ENCODE results near the gene C1QL2. TPM values are rescaled to one million over a fixed set of nuclear protein-coding genes. Genes with fewer than 3 reads are reported as not detected.

The C1QL2 gene
- total and polyA plus RNA-seq, 2 experiments from 2014 or later = 4.9 to 12.9 TPM

DNA sequence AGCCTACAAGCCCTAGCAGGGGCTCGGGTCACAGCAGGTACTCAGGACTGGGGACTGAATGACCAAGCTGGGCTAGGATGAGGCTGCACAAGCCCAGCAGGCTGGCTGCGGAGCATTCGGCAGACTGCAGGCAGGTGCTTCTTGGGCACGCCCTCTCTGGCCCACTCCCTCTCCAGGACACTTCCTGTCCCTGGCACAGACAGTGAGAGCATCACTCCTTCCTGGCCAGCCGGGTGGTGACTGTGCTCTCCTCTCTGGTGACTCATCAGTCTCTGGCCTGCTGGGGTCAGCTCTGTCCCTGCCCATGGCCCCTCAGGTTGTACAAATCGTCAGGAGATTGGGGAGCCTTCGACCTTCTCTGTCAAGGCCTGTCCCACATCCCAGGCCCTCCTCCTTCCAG is 22.5 kb downstream of the C1QL2 start:
- Histone ChIP-seq H4K20me1 (ENCODE audit: insufficient read depth, poor library complexity, severe bottlenecking) (no peaks in the 10 kb centered on the region), H3K4me2 (no peak overlapping the region), H3K79me2 (no peaks in the 10 kb centered on the region), H3K27me3 (no peaks in the 10 kb centered on the region), H3K9me3 (ENCODE audit: low read depth) (no peaks in the 10 kb centered on the region), H3K4me1 (ENCODE audit: insufficient read depth) (no peaks in the 10 kb centered on the region), H3K27ac (no peak overlapping the region), H3K36me3 (replicated peaks; ENCODE audit: insufficient read depth, low read depth) (no peaks in the 10 kb centered on the region), H3K4me3 (no peak overlapping the region), H2AFZ (no peak overlapping the region), H3K9me2 (replicated peaks; ENCODE audit: insufficient read depth) (no peaks in the 10 kb centered on the region)
- TF ChIP-seq, protein P1, sequence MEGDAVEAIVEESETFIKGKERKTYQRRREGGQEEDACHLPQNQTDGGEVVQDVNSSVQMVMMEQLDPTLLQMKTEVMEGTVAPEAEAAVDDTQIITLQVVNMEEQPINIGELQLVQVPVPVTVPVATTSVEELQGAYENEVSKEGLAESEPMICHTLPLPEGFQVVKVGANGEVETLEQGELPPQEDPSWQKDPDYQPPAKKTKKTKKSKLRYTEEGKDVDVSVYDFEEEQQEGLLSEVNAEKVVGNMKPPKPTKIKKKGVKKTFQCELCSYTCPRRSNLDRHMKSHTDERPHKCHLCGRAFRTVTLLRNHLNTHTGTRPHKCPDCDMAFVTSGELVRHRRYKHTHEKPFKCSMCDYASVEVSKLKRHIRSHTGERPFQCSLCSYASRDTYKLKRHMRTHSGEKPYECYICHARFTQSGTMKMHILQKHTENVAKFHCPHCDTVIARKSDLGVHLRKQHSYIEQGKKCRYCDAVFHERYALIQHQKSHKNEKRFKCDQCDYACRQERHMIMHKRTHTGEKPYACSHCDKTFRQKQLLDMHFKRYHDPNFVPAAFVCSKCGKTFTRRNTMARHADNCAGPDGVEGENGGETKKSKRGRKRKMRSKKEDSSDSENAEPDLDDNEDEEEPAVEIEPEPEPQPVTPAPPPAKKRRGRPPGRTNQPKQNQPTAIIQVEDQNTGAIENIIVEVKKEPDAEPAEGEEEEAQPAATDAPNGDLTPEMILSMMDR (IDR thresholded peaks at IDR 0.05; ENCODE audit: poor library complexity) = no peak
- no peak for TF ChIP-seq EZH2phosphoT487 (IDR thresholded peaks at IDR 0.05; ENCODE audit: low read depth, severe bottlenecking, unreplicated experiment)
- no peak for TF ChIP-seq EZH2 (IDR thresholded peaks at IDR 0.05; ENCODE audit: borderline replicate concordance)
- no peak for DNase-seq (ENCODE audit: low spot score)
- WGBS (ENCODE audit: low lambda C conversion rate, missing lambda C conversion rate) = 61% methylated on average over 6 of the region's 7 CpGs

DNA sequence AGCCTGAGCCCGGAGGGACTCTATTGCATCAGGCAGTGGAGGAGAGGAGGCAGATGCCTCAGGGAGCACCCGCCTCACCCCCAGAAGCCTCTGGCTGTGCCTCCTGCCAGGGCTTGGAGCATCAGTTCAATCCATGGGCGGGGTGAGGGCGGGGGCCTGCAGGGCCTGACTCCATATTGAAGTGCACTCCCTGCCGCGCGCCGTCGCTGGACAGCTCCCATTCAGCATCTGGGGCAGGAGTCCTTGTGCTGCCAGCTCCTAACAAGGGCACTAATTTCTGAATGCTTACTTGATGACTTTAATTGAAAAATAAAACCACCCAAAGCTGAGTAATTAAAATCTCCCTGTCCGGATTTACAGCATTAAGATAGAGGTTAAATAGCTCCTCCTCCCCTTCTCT is 23.8 kb downstream of the C1QL2 start:
- WGBS (ENCODE audit: low lambda C conversion rate, missing lambda C conversion rate) = 78% methylated on average over 9 of the region's 10 CpGs
- no peaks in the 10 kb centered on the region for H3K4me1 ChIP-seq (ENCODE audit: insufficient read depth)
- no peak overlapping the region for H3K27ac ChIP-seq
- no peaks in the 10 kb centered on the region for H3K79me2 ChIP-seq
- TF ChIP-seq EZH2phosphoT487 (IDR thresholded peaks at IDR 0.05; ENCODE audit: low read depth, severe bottlenecking, unreplicated experiment) (no peak), EZH2 (IDR thresholded peaks at IDR 0.05; ENCODE audit: borderline replicate concordance) (no peak)
- TF ChIP-seq, protein P1 (IDR thresholded peaks at IDR 0.05; ENCODE audit: poor library complexity) = no peak
- H4K20me1 ChIP-seq (ENCODE audit: insufficient read depth, poor library complexity, severe bottlenecking) = no peaks in the 10 kb centered on the region
- no peaks in the 10 kb centered on the region for H3K9me2 ChIP-seq (replicated peaks; ENCODE audit: insufficient read depth)
- H3K4me3 ChIP-seq = no peak overlapping the region
- no peaks in the 10 kb centered on the region for H3K9me3 ChIP-seq (ENCODE audit: low read depth)
- no peak for DNase-seq (ENCODE audit: low spot score)
- H3K4me2 ChIP-seq = no peak overlapping the region
- H3K36me3 ChIP-seq (replicated peaks; ENCODE audit: insufficient read depth, low read depth) = no peaks in the 10 kb centered on the region
- H3K27me3 ChIP-seq = no peaks in the 10 kb centered on the region
- H2AFZ ChIP-seq = no peak overlapping the region

DNA sequence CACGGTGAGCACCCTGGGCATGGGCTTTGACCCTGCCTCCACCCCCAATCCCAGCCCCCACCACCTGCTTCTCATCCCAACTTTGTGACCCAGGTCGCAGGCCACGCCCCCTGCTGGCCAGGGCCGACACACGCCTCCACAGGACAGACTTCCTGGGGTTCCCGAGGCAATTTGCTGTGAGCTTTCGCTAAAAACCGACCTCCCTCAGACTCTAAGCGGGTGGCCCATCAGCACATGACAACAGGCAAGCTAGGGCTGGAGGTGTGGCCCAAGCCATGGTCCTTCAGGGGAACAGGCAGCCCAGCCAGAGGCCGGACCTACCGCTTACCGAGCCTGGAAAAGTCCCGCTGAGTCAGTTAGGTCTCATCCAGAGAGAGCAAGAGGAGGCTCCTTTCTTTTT is 31.9 kb downstream of the C1QL2 start:
- Histone ChIP-seq H3K9me2 (replicated peaks; ENCODE audit: insufficient read depth) (no peaks in the 10 kb centered on the region), H3K27me3 (no peaks in the 10 kb centered on the region), H3K4me3 (no peak overlapping the region), H3K79me2 (no peaks in the 10 kb centered on the region), H4K20me1 (ENCODE audit: insufficient read depth, poor library complexity, severe bottlenecking) (no peaks in the 10 kb centered on the region), H3K36me3 (replicated peaks; ENCODE audit: insufficient read depth, low read depth) (no peaks in the 10 kb centered on the region), H2AFZ (no peak overlapping the region), H3K4me1 (ENCODE audit: insufficient read depth) (no peaks in the 10 kb centered on the region), H3K27ac (no peak overlapping the region), H3K4me2 (no peak overlapping the region), H3K9me3 (ENCODE audit: low read depth) (no peaks in the 10 kb centered on the region)
- TF ChIP-seq, protein P1 (IDR thresholded peaks at IDR 0.05; ENCODE audit: poor library complexity) = peak; percentile 49
- TF ChIP-seq EZH2 (IDR thresholded peaks at IDR 0.05; ENCODE audit: borderline replicate concordance) (no peak), EZH2phosphoT487 (IDR thresholded peaks at IDR 0.05; ENCODE audit: low read depth, severe bottlenecking, unreplicated experiment) (no peak)
- DNase-seq (ENCODE audit: low spot score) = peak; percentile 47
- WGBS (ENCODE audit: low lambda C conversion rate, missing lambda C conversion rate) = 17% methylated on average over 13 of the region's 13 CpGs

DNA sequence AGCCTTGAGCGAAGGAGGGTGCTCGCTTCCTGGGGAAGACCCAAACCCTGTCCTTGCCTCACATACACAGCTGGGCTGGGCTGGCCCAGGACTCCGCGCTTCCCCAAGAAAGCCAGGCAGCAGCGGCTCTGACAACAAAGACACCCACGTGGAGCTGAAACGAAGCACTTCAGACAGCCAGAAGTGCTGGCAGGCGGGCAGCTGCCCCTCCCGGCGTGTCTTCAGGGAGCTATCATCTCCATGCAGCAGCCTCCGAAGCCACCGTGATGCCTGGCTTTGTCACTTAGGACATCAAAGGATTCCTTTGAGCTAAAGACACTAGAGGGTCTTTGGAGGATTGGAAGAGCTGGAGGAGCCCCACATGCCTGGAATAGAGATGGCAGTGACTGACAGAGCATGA is 35.2 kb downstream of the C1QL2 start:
- Histone ChIP-seq H3K4me1 (ENCODE audit: insufficient read depth) (no peaks in the 10 kb centered on the region), H3K27ac (no peak overlapping the region), H3K9me2 (replicated peaks; ENCODE audit: insufficient read depth) (no peaks in the 10 kb centered on the region), H2AFZ (no peak overlapping the region), H3K9me3 (ENCODE audit: low read depth) (no peaks in the 10 kb centered on the region), H3K4me3 (no peak overlapping the region), H3K36me3 (replicated peaks; ENCODE audit: insufficient read depth, low read depth) (no peaks in the 10 kb centered on the region), H3K79me2 (no peaks in the 10 kb centered on the region), H3K27me3 (peaks cover 4% of the 10 kb centered on the region), H3K4me2 (no peak overlapping the region), H4K20me1 (ENCODE audit: insufficient read depth, poor library complexity, severe bottlenecking) (no peaks in the 10 kb centered on the region)
- no peak for DNase-seq (ENCODE audit: low spot score)
- TF ChIP-seq, protein P1 (IDR thresholded peaks at IDR 0.05; ENCODE audit: poor library complexity) = no peak
- TF ChIP-seq EZH2phosphoT487 (IDR thresholded peaks at IDR 0.05; ENCODE audit: low read depth, severe bottlenecking, unreplicated experiment) (no peak), EZH2 (IDR thresholded peaks at IDR 0.05; ENCODE audit: borderline replicate concordance) (no peak)
- WGBS (ENCODE audit: low lambda C conversion rate, missing lambda C conversion rate) = 66% methylated on average over 12 of the region's 12 CpGs
